SK-N-SH treated with all-trans-retinoic acid at 6 μM for 48 hours (cell line): ENCODE results near the gene CEP128.
A peak's percentile ranks its signal among the peaks of the same experiment; 100 is the strongest.

Source experiments
- BACH2 ChIP-seq: fragments of 250-450 bp; sonication (Bioruptor Pico); IDR thresholded peaks from 2 replicates; pipeline ENCODE4 v1.9.0; 2021; ENCODE audit warnings: mild to moderate bottlenecking, borderline replicate concordance
- ISL1 ChIP-seq: fragments of 250-450 bp; sonication (Bioruptor Pico); IDR thresholded peaks from 2 replicates; pipeline ENCODE4 v2.1.2; 2022; ENCODE audit warnings: mild to moderate bottlenecking, moderate library complexity
- OSR1 ChIP-seq: fragments of 250-450 bp; sonication (Bioruptor Pico); IDR thresholded peaks from 2 replicates; pipeline ENCODE4 v1.8.0; 2022; ENCODE audit warnings: moderate library complexity, mild to moderate bottlenecking, inconsistent platforms
- RARB ChIP-seq: fragments of 250-450 bp; sonication (Bioruptor Pico); IDR thresholded peaks from 2 replicates; pipeline ENCODE4 v1.8.0; 2021; ENCODE audit warnings: mild to moderate bottlenecking, moderate library complexity
- SNAI2 ChIP-seq: fragments of 250-450 bp; sonication (Bioruptor Pico); IDR thresholded peaks from 2 replicates; pipeline ENCODE4 v1.5.0; 2020; ENCODE audit warnings: mild to moderate bottlenecking, moderate library complexity
- TCF4 ChIP-seq: fragments of 250-450 bp; sonication (Bioruptor Pico); IDR thresholded peaks from 2 replicates; pipeline ENCODE4 v1.8.0; 2021; ENCODE audit warnings: mild to moderate bottlenecking, moderate library complexity, borderline replicate concordance
- ZFP3 ChIP-seq: fragments of 250-450 bp; sonication (Bioruptor Pico); IDR thresholded peaks from 2 replicates; pipeline ENCODE4 v1.5.0; 2020; ENCODE audit warnings: mild to moderate bottlenecking, moderate library complexity
- ZFP30 ChIP-seq: fragments of 450-650 bp; formaldehyde crosslinking; IDR thresholded peaks from 2 replicates; pipeline ENCODE4 v1.5.0; 2022; ENCODE audit warnings: mild to moderate bottlenecking, moderate library complexity
- ZNF70 ChIP-seq: fragments of 450-650 bp; formaldehyde crosslinking; IDR thresholded peaks from 2 replicates; pipeline ENCODE4 v1.5.0; 2020; ENCODE audit warnings: mild to moderate bottlenecking, moderate library complexity

- TF ChIP-seq ISL1 (peak; percentile 49; the same call in 1 of the 2 replicates), BACH2 (CRISPR knock-in tag) (no peak), RARB (CRISPR knock-in tag) (no peak), ZFP30 (CRISPR knock-in tag) (no peak), SNAI2 (CRISPR knock-in tag) (no peak), OSR1 (CRISPR knock-in tag) (no peak), TCF4 (CRISPR knock-in tag) (no peak), ZFP3 (CRISPR knock-in tag) (no peak), ZNF70 (CRISPR knock-in tag) (no peak)
Measured at GRCh38 chr14:80973931-80974641, 32.5 kb upstream of the CEP128 start.
